ENCODE data around the gene ZBTB48.
"Not testable (repeated sequence)": the region's sequence is repeated elsewhere in the genome, so short reads cannot be mapped to it uniquely, and the experiment has no call there.

ZBTB48 gene

GRCh38 chr1:6579374-6580118 is at the start of gene ZBTB48:
Gene ZBTB48 (plus strand): TSS chr1:6579994. CDS start chr1:6580610, 616 bp downstream.
- peak within 1 kb of the TSS; percentile 76 for H3K4me3 ChIP-seq (ENCODE audit: low read depth, low read length)

- H3K4me3 ChIP-seq (ENCODE audit: low read depth, low read length): no peak overlapping the region
These were observed 49.2 kb upstream of the ZBTB48 start for GRCh38 chr1:6530504-6531160.

GRCh38 chr1:6531996-6532395 is 47.8 kb upstream of the ZBTB48 start:
- no peak overlapping the region for H3K4me3 ChIP-seq (ENCODE audit: low read depth, low read length)

- no peak overlapping the region for H3K4me3 ChIP-seq (ENCODE audit: low read depth, low read length)
These were observed 45.5 kb upstream of the ZBTB48 start for GRCh38 chr1:6534248-6534822.

- H3K4me3 ChIP-seq (ENCODE audit: low read depth, low read length): no peak overlapping the region
These were observed 44.6 kb upstream of the ZBTB48 start for GRCh38 chr1:6535214-6535613.

- H3K4me3 ChIP-seq (ENCODE audit: low read depth, low read length): no peak overlapping the region
These were observed 43.5 kb upstream of the ZBTB48 start for GRCh38 chr1:6536291-6536690.

- no peak overlapping the region for H3K4me3 ChIP-seq (ENCODE audit: low read depth, low read length)
These were observed 40.8 kb upstream of the ZBTB48 start for GRCh38 chr1:6538956-6539355.

- no peak overlapping the region for H3K4me3 ChIP-seq (ENCODE audit: low read depth, low read length)
These were observed 35.0 kb upstream of the ZBTB48 start for GRCh38 chr1:6544831-6545230.

- no peak overlapping the region for H3K4me3 ChIP-seq (ENCODE audit: low read depth, low read length)
These were observed 34.3 kb upstream of the ZBTB48 start for GRCh38 chr1:6545276-6546112.

- no peak overlapping the region for H3K4me3 ChIP-seq (ENCODE audit: low read depth, low read length)
These were observed 33.5 kb upstream of the ZBTB48 start for GRCh38 chr1:6546326-6546725.

- no peak overlapping the region for H3K4me3 ChIP-seq (ENCODE audit: low read depth, low read length)
These were observed 32.5 kb upstream of the ZBTB48 start for GRCh38 chr1:6547301-6547700.

GRCh38 chr1:6554031-6554906 is 25.5 kb upstream of the ZBTB48 start, which contains the start of gene NOL9:
Gene NOL9 (minus strand): TSS chr1:6554513. CDS start chr1:6554502, 11 bp downstream.
- H3K4me3 ChIP-seq (ENCODE audit: low read depth, low read length): peak within 1 kb of the TSS; percentile 97

GRCh38 chr1:6554907-6555778 is 24.7 kb upstream of the ZBTB48 start, which contains the start of gene TAS1R1:
Gene TAS1R1 (plus strand): TSS chr1:6555307. CDS start chr1:6555374, 67 bp downstream.
- H3K4me3 ChIP-seq (ENCODE audit: low read depth, low read length): peak within 1 kb of the TSS; percentile 97

- no peak overlapping the region for H3K4me3 ChIP-seq (ENCODE audit: low read depth, low read length)
These were observed 22.2 kb upstream of the ZBTB48 start for GRCh38 chr1:6557597-6557996.

GRCh38 chr1:6559161-6559560 is 20.6 kb upstream of the ZBTB48 start:
- not testable (repeated sequence) for H3K4me3 ChIP-seq (ENCODE audit: low read depth, low read length)

GRCh38 chr1:6560267-6560666 is 19.5 kb upstream of the ZBTB48 start:
- H3K4me3 ChIP-seq (ENCODE audit: low read depth, low read length): no peak overlapping the region

GRCh38 chr1:6569033-6569432 is 10.8 kb upstream of the ZBTB48 start:
- no peak overlapping the region for H3K4me3 ChIP-seq (ENCODE audit: low read depth, low read length)

- H3K4me3 ChIP-seq (ENCODE audit: low read depth, low read length): no peak overlapping the region
These were observed 9.7 kb upstream of the ZBTB48 start for GRCh38 chr1:6570100-6570499.

- H3K4me3 ChIP-seq (ENCODE audit: low read depth, low read length): no peak overlapping the region
These were observed 8.8 kb upstream of the ZBTB48 start for GRCh38 chr1:6570987-6571386.

All from iPS-11a (cell line).